HG03442 (cell line): ENCODE measurements around the gene PCNT.
"Not testable (repeated sequence)": the region's sequence is repeated elsewhere in the genome, so short reads cannot be mapped to it uniquely, and the experiment has no call there.

ENCODE experiments used
- ATAC-seq: cut with Tn5 transposase; IDR thresholded peaks from one replicate; pipeline ENCODE4 v1.9.1; 2021; ENCODE audit warnings: mild to moderate bottlenecking, moderate library complexity; ENCODE audit not compliant: unreplicated experiment

The PCNT gene

DNA sequence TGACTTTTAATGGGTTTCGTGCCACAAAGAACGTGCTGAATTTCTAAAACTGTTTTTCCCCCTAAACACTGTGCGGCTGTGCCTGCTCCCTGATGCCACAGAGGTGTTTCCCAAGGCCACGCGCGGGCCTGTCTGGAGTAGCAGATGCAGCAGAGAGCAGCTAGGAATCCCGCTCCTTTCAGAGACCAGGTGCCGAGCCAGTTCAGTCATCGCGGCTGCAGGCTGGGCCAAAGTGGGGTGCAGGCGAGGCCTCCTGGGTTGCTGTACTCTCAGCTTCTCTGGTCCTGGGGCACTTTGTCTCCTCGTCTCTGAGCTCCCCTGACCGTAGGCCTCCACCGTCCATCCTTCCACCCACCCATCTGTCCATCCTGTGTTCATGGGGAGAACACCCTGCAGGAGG lies 117.4 kb downstream of the PCNT start:
- no peak for ATAC-seq

GRCh38 chr21:46441961-46442498 lies 118.1 kb downstream of the PCNT start:
- no peak for ATAC-seq

- ATAC-seq, result no peak
These were observed 119.0 kb downstream of the PCNT start for GRCh38 chr21:46442938-46443337.

GRCh38 chr21:46443910-46444309 lies 120.0 kb downstream of the PCNT start:
- no peak for ATAC-seq

GRCh38 chr21:46448108-46448507 lies 124.2 kb downstream of the PCNT start:
- no peak for ATAC-seq

GRCh38 chr21:46448855-46449254 lies 124.9 kb downstream of the PCNT start:
- not testable (repeated sequence) for ATAC-seq

- no peak for ATAC-seq
These were observed 128.8 kb downstream of the PCNT start for GRCh38 chr21:46452710-46453109.

DNA sequence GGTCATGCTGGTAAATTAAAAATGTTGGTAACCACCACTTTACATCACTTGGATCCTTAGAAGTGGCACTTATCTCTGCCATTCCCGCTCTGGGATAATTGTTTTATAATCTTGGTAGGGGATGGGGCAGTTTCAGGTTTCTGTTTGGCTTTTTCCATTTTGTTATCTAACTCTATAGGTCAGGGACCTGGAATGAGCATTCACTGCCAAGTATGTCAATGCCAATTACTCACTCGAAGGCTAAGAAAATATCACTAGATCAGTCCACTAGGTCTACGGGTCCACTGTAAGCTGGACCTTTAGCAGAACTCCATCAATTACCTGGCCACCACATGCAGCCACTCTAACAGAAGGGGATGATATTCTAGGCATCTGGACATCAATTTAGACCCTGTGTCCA lies 130.2 kb downstream of the PCNT start:
- ATAC-seq, result no peak

DNA sequence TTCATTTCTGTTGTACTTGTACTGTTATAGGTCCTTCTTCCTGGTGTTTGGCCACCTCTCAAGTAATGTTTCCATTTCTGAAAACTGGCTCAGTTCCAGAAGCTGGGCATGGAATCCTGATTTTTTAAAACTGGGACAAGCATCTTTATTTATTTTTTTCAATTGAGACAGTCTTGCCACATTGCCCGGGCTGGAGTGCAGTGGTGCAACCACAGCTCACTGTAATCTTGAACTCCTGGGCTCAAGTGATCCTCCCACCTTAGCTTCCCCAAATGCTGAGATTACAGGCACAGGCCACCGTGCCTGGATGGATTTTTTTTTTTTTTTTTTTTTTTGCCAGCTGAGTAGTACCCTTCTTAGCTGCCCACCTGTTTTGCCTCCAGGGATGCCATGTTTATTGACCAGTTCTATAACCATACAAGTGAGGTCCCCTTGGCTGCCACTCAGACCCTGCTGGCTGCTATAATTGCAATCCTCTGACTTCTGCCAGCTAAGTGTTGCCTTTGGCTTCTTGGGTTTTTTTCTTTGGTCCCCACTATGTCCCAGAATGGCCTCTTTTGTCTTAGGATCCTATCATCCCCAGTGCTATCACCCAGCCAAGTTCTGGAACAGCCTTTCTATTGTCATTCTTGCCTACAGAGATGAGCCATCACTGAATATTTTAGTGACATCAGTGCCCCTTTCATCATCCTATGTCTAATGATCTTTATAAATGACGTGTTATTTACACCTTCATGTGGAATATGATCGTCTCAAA lies 130.9 kb downstream of the PCNT start:
- ATAC-seq, result no peak

DNA sequence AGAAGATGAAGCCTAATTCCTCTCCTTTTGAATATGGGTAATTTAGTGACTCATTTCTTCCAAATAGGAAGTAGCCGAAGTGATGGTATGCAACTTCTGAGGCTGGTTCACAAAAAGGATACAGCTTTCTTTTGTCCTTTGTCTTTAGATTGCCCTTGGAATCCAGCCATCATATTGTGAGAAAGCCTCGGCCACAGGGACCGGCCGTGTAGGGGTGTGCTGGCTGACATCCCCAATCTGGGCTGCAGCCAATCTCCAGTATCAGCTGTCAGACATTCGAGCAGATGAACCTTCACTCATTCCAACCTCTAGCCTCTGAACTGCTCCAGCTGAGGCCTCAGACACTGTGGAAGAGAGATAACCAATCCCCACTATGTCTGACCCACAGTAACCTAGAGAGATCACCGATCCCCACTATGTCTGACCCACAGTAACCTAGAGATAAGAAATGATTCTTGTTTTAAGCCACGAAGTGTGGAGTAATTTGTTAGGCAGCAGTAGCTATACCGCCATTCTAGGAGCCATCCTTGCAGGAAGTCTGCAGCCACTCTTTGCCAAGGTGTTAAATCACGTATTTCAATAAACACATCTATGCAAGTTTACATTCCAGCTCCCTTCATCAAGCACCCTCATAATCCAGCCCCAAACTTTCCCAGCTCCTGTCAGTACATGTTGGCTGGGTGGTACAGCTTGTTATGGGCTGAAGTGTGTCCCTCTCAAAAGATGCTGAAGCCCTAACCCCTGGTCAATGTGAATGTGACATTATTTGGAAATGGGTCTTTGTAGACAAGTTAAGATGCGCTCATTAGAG lies 131.8 kb downstream of the PCNT start:
- ATAC-seq, result no peak

- no peak for ATAC-seq
These were observed 132.8 kb downstream of the PCNT start for GRCh38 chr21:46456750-46457149.

- peak; percentile 9 for ATAC-seq
These were observed 133.9 kb downstream of the PCNT start for GRCh38 chr21:46457801-46458314.

- ATAC-seq, result peak; percentile 92
These were observed 134.5 kb downstream of the PCNT start, which contains the start of gene DIP2A for GRCh38 chr21:46458315-46459023. DIP2A (plus strand) TSS chr21:46458891; CDS start chr21:46459132, 241 bp downstream.

GRCh38 chr21:46459024-46459355 lies 135.0 kb downstream of the PCNT start:
- no peak for ATAC-seq

- no peak for ATAC-seq
These were observed 135.6 kb downstream of the PCNT start for GRCh38 chr21:46459356-46460112.

- ATAC-seq, result no peak
These were observed 138.0 kb downstream of the PCNT start for GRCh38 chr21:46461909-46462308.

DNA sequence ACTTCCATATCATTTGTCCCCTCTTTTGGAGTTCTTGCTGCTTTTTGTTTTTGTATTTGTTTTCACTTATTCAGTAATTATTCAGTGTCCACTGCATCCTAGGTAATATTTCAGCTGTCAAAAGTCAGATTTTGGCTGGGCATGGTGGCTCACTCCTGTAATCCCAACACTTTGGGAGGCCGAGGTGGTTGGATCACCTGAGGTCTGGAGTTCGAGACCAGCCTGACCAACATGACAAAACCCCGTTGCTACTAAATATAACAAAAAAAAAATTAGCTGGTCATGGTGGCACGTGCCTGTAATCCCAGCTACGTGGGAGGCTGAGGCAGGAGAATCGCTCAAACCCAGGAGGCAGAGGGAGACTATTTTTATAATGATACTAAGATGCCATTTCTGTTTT lies 141.2 kb downstream of the PCNT start:
- ATAC-seq, result not testable (repeated sequence)

DNA sequence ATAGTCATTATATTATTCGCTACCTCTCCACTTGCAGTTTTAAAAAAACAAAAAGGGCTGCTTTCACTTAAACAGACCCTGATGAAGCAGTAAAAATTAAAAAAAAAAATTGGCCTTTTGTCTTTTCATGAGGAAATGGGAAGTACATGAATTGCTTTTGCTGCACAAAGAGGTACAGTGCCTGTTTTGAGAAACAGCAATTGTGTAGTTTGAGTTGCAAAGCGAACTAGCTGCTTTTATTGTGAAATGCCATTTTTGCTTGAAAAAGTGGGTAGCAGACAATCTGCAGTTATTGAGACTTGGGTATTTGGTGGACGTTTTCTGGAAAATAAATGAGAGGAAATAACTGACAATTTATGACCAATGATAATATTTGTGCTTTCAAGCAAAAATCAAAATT lies 141.7 kb downstream of the PCNT start:
- no peak for ATAC-seq

- no peak for ATAC-seq
These were observed 144.3 kb downstream of the PCNT start for GRCh38 chr21:46468108-46468774.

- no peak for ATAC-seq
These were observed 145.3 kb downstream of the PCNT start for GRCh38 chr21:46469275-46469674.
